Cardiac fibroblast (primary cell): ENCODE results near the gene FRG1.
"Not testable (repeated sequence)": the region's sequence is repeated elsewhere in the genome, so short reads cannot be mapped to it uniquely, and the experiment has no call there.

Experiments used
- DNase-seq, 2 donors: peaks; one replicate each; pipeline versions ENCODE4 v3.0.0 to v3.0.0-alpha.2; 2010; ENCODE audit warnings: low read depth in 2 of 2
- H3K4me3 ChIP-seq, 2 donors: replicated peaks in 1 of 2; 1 replicate in 1 of 2; 2 replicates in 1 of 2; pipeline ENCODE4 v1.5.1; 2011; ENCODE audit warnings: low read depth in 2 of 2, low read length in 2 of 2, mild to moderate bottlenecking in 2 of 2, moderate library complexity in 1 of 2
- TF ChIP-seq, protein P1 (sequence below): IDR thresholded peaks from one replicate; pipeline ENCODE4 v1.5.1; 2011; ENCODE audit warnings: low read depth, mild to moderate bottlenecking, low read length, inconsistent platforms

Gene FRG1

GRCh38 chr4:189979196-189980047 is 38.8 kb downstream of the FRG1 start:
- TF ChIP-seq, protein P1, sequence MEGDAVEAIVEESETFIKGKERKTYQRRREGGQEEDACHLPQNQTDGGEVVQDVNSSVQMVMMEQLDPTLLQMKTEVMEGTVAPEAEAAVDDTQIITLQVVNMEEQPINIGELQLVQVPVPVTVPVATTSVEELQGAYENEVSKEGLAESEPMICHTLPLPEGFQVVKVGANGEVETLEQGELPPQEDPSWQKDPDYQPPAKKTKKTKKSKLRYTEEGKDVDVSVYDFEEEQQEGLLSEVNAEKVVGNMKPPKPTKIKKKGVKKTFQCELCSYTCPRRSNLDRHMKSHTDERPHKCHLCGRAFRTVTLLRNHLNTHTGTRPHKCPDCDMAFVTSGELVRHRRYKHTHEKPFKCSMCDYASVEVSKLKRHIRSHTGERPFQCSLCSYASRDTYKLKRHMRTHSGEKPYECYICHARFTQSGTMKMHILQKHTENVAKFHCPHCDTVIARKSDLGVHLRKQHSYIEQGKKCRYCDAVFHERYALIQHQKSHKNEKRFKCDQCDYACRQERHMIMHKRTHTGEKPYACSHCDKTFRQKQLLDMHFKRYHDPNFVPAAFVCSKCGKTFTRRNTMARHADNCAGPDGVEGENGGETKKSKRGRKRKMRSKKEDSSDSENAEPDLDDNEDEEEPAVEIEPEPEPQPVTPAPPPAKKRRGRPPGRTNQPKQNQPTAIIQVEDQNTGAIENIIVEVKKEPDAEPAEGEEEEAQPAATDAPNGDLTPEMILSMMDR = no peak
- DNase-seq = no peak
- no peak overlapping the region for H3K4me3 ChIP-seq

GRCh38 chr4:189980292-189980691 is 39.6 kb downstream of the FRG1 start:
- DNase-seq, H3K4me3 ChIP-seq: not testable (repeated sequence)

DNA sequence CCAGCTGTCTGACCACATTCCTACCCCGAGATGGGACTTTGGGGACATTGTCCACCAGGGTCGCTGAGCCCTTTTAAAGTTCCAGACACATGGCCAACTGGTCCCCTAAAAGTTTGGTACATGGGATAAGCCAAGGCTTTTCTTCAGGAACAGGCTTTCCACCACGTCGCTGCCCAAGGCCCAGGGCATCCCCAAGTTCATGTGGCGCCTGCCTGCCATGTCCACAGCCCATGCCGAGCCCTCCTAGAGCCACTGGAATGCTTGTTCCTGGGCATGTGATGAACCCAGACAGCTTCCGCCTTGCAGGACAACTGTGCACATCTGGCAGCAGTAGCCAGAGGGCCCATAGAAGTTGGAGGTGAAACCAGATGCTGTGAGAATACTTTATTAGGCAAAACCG is 41.3 kb downstream of the FRG1 start:
- H3K4me3 ChIP-seq = no peak overlapping the region
- DNase-seq = no peak
- TF ChIP-seq, protein P1 = no peak

GRCh38 chr4:189983916-189984526 is 43.3 kb downstream of the FRG1 start:
- not testable (repeated sequence) for DNase-seq, H3K4me3 ChIP-seq

DNA sequence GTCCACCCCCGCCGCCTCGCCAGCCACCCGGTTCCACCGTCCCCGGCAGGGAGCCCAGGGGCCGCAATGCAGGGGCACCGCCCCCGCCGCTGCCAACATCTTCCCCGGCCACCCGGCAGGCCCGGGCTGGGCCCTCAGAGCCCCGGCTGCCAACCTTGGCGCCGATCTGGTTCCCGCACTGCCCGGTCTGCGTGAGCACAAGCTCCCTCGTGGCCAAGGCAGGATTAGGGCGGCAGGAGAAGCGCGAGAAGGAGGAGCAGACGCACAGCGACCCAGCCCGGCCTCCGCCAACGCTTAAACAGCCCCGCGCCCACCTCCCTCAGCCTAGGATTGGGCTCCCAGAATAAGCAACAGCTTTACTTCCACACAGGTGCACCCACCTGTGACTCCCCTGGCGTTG is 44.0 kb downstream of the FRG1 start:
- H3K4me3 ChIP-seq, DNase-seq: not testable (repeated sequence)

DNA sequence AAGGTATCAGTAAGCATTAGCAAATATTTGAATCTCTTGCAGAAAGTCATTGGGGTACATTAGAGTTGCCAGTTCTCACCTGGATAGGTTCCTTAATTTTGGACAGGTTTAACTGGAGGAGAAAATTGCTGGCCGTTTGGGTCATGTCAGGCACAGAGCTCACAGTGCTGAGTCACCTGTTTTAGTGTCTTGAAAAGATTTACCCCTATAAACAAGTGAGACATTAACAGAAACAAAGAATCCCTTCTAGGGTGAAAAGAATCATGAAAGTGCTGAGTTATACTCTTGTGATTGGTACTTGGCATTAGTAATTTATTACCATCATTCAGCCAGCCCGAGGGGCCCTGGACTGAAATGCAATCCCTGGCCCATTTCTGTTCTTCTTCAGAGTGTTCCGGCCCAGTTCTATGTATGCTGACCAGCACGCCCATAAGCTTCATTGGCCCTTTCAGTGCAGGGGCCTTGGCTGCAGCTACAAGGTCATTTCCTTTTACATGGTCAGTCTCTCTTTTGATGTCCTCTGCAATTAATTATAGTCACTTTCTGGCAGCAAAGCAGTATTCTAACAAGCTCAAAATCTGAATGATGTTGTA is 45.1 kb downstream of the FRG1 start:
- not testable (repeated sequence) for DNase-seq, H3K4me3 ChIP-seq

DNA sequence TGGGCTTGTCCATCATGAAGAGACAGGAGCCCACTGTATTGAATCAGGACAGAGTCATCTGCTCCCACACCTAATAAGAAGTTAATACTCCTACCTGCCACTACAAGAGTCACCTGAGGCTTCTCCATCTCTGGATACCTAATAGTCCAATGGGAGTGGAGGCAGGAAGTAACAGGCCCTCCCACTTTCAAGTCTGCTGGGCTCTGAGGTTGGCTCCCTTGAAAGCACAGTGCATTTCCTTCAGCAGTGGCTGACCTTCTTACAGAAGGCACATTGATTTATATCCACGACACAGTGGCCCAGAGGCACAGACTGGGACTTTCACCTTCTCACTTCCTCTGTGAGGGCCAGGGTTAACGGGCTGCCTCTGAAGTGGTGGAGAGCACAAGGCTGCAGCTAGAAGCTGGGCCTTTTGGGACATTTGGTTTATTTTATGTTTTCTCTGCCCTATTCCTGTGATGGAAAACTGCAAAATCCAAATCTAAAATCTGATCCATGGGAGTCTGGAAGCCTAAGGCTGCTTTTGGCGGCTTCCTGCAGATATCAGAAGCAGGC is 48.3 kb downstream of the FRG1 start:
- no peak overlapping the region for H3K4me3 ChIP-seq
- TF ChIP-seq, protein P1 = no peak
- DNase-seq = no peak

DNA sequence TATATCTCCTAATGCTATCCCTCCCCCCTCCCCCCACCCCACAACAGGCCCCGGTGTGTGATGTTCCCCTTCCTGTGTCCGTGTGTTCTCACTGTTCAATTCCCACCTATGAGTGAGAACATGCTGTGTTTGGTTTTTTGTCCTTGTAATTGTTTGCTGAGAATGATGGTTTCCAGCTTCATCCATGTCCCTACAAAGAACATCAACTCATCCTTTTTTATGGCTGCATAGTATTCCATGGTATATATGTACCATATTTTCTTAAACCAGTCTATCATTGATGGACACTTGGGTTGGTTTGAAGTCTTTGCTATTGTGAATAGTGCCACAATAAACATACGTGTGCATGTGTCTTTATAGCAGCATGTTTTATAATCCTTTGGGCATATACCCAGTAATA is 49.3 kb downstream of the FRG1 start:
- not testable (repeated sequence) for DNase-seq, H3K4me3 ChIP-seq
